GM23248 (cell line): ENCODE measurements around the gene GTF2E1. TPM values are rescaled to one million over a fixed set of nuclear protein-coding genes. Genes with fewer than 3 reads are reported as not detected.
A peak's percentile ranks its signal among the peaks of the same experiment; 100 is the strongest.

Source experiments
- DNase-seq: peaks from one replicate; pipeline ENCODE4 v3.0.0-alpha.2; 2015
- H2AFZ ChIP-seq: fragments of 200-600 bp; sonication (generic); 2 replicates; pipeline ENCODE4 v1.6.1; 2016; ENCODE audit warnings: antibody characterized with exemption
- H3F3A ChIP-seq: fragments of 200-600 bp; sonication (generic); 2 replicates; pipeline ENCODE4 v1.6.1; 2016; ENCODE audit warnings: mild to moderate bottlenecking, antibody characterized with exemption, mixed run types; ENCODE audit not compliant: insufficient read depth
- H3K27ac ChIP-seq: fragments of 200-600 bp; sonication (generic); 2 replicates; pipeline ENCODE4 v1.5.1; 2016; ENCODE audit warnings: mild to moderate bottlenecking
- H3K27me3 ChIP-seq: fragments of 200-600 bp; sonication (generic); replicated peaks from 2 replicates; pipeline ENCODE4 v1.6.1; 2016; ENCODE audit warnings: mild to moderate bottlenecking; ENCODE audit not compliant: insufficient read depth
- H3K36me3 ChIP-seq: fragments of 200-600 bp; sonication (generic); 2 replicates; pipeline ENCODE4 v1.6.1; 2016; ENCODE audit warnings: low read depth, mild to moderate bottlenecking
- H3K4me1 ChIP-seq: fragments of 200-600 bp; sonication (generic); 2 replicates; pipeline ENCODE4 v1.6.1; 2016; ENCODE audit warnings: mild to moderate bottlenecking; ENCODE audit not compliant: insufficient read depth
- H3K4me2 ChIP-seq: fragments of 200-600 bp; sonication (generic); one replicate; pipeline ENCODE4 v1.6.1; 2016; ENCODE audit warnings: mild to moderate bottlenecking; ENCODE audit not compliant: unreplicated experiment
- H3K4me3 ChIP-seq: fragments of 200-600 bp; sonication (generic); 2 replicates; pipeline ENCODE4 v1.5.1; 2016; ENCODE audit warnings: mild to moderate bottlenecking
- H3K79me2 ChIP-seq: fragments of 200-600 bp; sonication (generic); 2 replicates; pipeline ENCODE4 v1.6.1; 2016; ENCODE audit warnings: mild to moderate bottlenecking; ENCODE audit not compliant: insufficient read depth
- H3K9ac ChIP-seq: fragments of 200-600 bp; sonication (generic); 2 replicates; pipeline ENCODE4 v1.6.1; 2016; ENCODE audit warnings: mild to moderate bottlenecking
- H3K9me2 ChIP-seq: fragments of 200-600 bp; sonication (generic); 2 replicates; pipeline ENCODE4 v1.6.1; 2016; ENCODE audit warnings: mixed run types, mild to moderate bottlenecking, moderate library complexity; ENCODE audit not compliant: insufficient read depth
- H3K9me3 ChIP-seq: fragments of 200-600 bp; sonication (generic); one replicate; pipeline ENCODE4 v1.6.1; 2017; ENCODE audit warnings: low read depth
- H4K20me1 ChIP-seq: fragments of 200-600 bp; sonication (generic); 2 replicates; pipeline ENCODE4 v1.6.0; 2016; ENCODE audit not compliant: insufficient read depth
- EZH2 ChIP-seq: fragments of 200-600 bp; sonication (generic); IDR thresholded peaks from 2 replicates; pipeline ENCODE4 v1.6.1; 2018; ENCODE audit warnings: antibody characterized with exemption, mild to moderate bottlenecking; ENCODE audit not compliant: insufficient read depth, poor library complexity, severe bottlenecking
- EZH2phosphoT487 ChIP-seq: fragments of 200-600 bp; sonication (generic); IDR thresholded peaks from 2 replicates; pipeline ENCODE4 v1.6.1; 2018; ENCODE audit warnings: antibody characterized with exemption, moderate library complexity, mild to moderate bottlenecking, low read depth; ENCODE audit not compliant: insufficient read depth
- WGBS, 2 experiments: methylation state at CpG; one replicate each; pipeline ENCODE4 v1.1.6; 2015 to 2017; ENCODE audit warnings: low lambda C conversion rate in 2 of 2, low coverage in 1 of 2; ENCODE audit errors: missing lambda C conversion rate in 2 of 2; 5-methylcytosine and 5-hydroxymethylcytosine counted together
- in situ Hi-C: fragments of 300-500 bp; cut with MboI; formaldehyde crosslinking; loops from 2 replicates; pipeline ENCODE4 v1.15.0; 2020
- polyA plus RNA-seq: library from polyadenylated mRNA; unstranded; fragments of >200 nt; fragmentation: Nextera tagmentation; extraction: Ambion mirVana; gene quantifications from 2 replicates; pipeline ENCODE4 v1.2.1, GENCODE V29; 2016
- total RNA-seq: library from RNA; depleted of rRNA; stranded (reverse); fragments of >200 nt; shearing (Covaris generic); gene quantifications from 2 replicates; pipeline ENCODE4 v1.2.3, GENCODE V29; 2014

GTF2E1 gene
- total and polyA plus RNA-seq, 2 experiments from 2014 or later, result 7.2 to 10.8 TPM

GRCh38 chr3:120770891-120771290, 28.3 kb downstream of the GTF2E1 start:
- H3K4me3 ChIP-seq, result no peak overlapping the region
- H3K4me1 ChIP-seq, result peaks cover 7% of the 10 kb centered on the region; the same call in 1 of the 2 replicates
- H3K9me3 ChIP-seq, result no peaks in the 10 kb centered on the region
- no peak for DNase-seq
- H3K27me3 ChIP-seq, result no peaks in the 10 kb centered on the region
- in situ Hi-C loops, result no loop called here
- no peak overlapping the region for H3K27ac ChIP-seq
- peaks cover 13% of the 10 kb centered on the region; the same call in 1 of the 2 replicates for H3K36me3 ChIP-seq
- TF ChIP-seq EZH2phosphoT487 (no peak), EZH2 (no peak)
- H3K9ac ChIP-seq, result no peak overlapping the region
- H3F3A ChIP-seq, result no peaks in the 10 kb centered on the region
- H3K9me2 ChIP-seq, result no peaks in the 10 kb centered on the region
- no peak overlapping the region for H3K4me2 ChIP-seq
- no peaks in the 10 kb centered on the region; the same call in 1 of the 2 replicates for H4K20me1 ChIP-seq
- WGBS, 2 experiments, result 96 to 100% methylated on average over 4 of the region's 4 CpGs
- peaks cover 64% of the 10 kb centered on the region for H3K79me2 ChIP-seq
- H2AFZ ChIP-seq, result no peak overlapping the region

- H3K79me2 ChIP-seq, result peaks cover 52% of the 10 kb centered on the region
- H3K4me1 ChIP-seq, result peaks cover 7% of the 10 kb centered on the region; the same call in 1 of the 2 replicates
- TF ChIP-seq EZH2, result no peak
- TF ChIP-seq EZH2phosphoT487, result no peak
- H4K20me1 ChIP-seq, result no peaks in the 10 kb centered on the region; the same call in 1 of the 2 replicates
- no peak overlapping the region for H3K9ac ChIP-seq
- in situ Hi-C loops, result no loop called here
- no peak for DNase-seq
- no peaks in the 10 kb centered on the region for H3K9me3 ChIP-seq
- peaks cover 16% of the 10 kb centered on the region; the same call in 1 of the 2 replicates for H3K36me3 ChIP-seq
- H3K9me2 ChIP-seq, result no peaks in the 10 kb centered on the region
- no peak overlapping the region for H3K4me2 ChIP-seq
- 98 to 100% methylated on average over 2 of the region's 2 CpGs for WGBS, 2 experiments
- H3K27me3 ChIP-seq, result no peaks in the 10 kb centered on the region
- H3K4me3 ChIP-seq, result no peak overlapping the region
- no peak overlapping the region for H3K27ac ChIP-seq
- no peaks in the 10 kb centered on the region for H3F3A ChIP-seq
- no peak overlapping the region for H2AFZ ChIP-seq
These were observed 29.5 kb downstream of the GTF2E1 start for GRCh38 chr3:120772081-120772480.

DNA sequence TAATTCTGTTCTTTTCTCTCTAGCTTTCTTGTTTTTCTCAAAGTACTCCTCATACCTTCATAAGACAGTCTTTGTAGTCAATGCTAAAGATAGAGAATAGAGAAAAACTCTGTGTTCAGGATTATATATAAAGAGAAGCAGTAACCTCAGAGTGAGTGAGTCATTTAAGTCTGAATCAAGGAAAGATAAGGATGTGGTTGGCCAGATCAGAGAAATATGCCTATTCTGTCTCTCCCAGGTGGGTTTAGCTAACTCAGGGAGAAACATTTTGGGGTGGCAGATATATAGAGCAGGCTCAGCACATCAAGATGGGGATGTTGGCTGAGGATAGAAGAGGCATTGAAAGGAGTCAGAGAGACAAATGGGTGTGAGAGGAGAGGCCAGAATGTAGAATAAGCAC, 31.4 kb downstream of the GTF2E1 start:
- no peak overlapping the region for H3K27ac ChIP-seq
- H3K4me1 ChIP-seq, result peaks cover 7% of the 10 kb centered on the region; the same call in 1 of the 2 replicates
- H3K9ac ChIP-seq, result no peak overlapping the region
- H3K9me3 ChIP-seq, result no peaks in the 10 kb centered on the region
- no peak overlapping the region for H3K4me2 ChIP-seq
- no peaks in the 10 kb centered on the region for H3F3A ChIP-seq
- no peak overlapping the region for H3K4me3 ChIP-seq
- no peaks in the 10 kb centered on the region for H3K9me2 ChIP-seq
- H3K27me3 ChIP-seq, result no peaks in the 10 kb centered on the region
- in situ Hi-C loops, result no loop called here
- H3K36me3 ChIP-seq, result peaks cover 18% of the 10 kb centered on the region; the same call in 1 of the 2 replicates
- no peak overlapping the region for H2AFZ ChIP-seq
- no peaks in the 10 kb centered on the region; the same call in 1 of the 2 replicates for H4K20me1 ChIP-seq
- H3K79me2 ChIP-seq, result peaks cover 34% of the 10 kb centered on the region
- DNase-seq, result peak; percentile 36
- TF ChIP-seq EZH2 (no peak), EZH2phosphoT487 (no peak)

DNA sequence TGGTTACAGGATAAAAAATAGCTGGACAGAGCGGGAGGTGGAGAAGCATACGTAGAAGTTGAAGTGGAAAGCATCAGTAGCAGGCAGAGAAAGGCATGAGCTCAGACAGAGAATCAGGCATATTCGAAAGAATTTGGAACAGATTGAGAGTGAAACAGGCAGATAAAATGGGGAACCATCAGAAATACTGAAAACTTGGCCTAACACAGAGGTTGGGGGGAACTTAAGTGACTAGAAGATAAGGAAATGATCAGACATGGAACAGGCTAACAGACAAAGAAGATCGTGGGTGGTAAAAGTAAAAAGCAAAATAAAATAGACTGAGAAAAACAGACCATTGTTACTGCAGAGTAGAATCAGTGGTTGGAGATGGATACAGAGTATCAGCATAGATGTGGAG, 32.9 kb downstream of the GTF2E1 start:
- peaks cover 7% of the 10 kb centered on the region; the same call in 1 of the 2 replicates for H3K4me1 ChIP-seq
- H2AFZ ChIP-seq, result no peak overlapping the region
- H3F3A ChIP-seq, result peaks cover 8% of the 10 kb centered on the region
- H3K36me3 ChIP-seq, result peaks cover 14% of the 10 kb centered on the region; the same call in 1 of the 2 replicates
- no peak for TF ChIP-seq EZH2phosphoT487
- H3K27ac ChIP-seq, result no peak overlapping the region
- no peak overlapping the region for H3K4me2 ChIP-seq
- no peak overlapping the region for H3K4me3 ChIP-seq
- no peaks in the 10 kb centered on the region for H3K27me3 ChIP-seq
- H3K9me3 ChIP-seq, result no peaks in the 10 kb centered on the region
- DNase-seq, result no peak
- H3K9me2 ChIP-seq, result no peaks in the 10 kb centered on the region
- in situ Hi-C loops, result loop anchor here (25.0 kb wide), 1 partner anchor 363 kb away; no protein-coding TSS in a partner anchor
- WGBS, 2 experiments, result 97 to 98% methylated on average over 4 of the region's 4 CpGs
- H4K20me1 ChIP-seq, result no peaks in the 10 kb centered on the region; the same call in 1 of the 2 replicates
- H3K79me2 ChIP-seq, result peaks cover 19% of the 10 kb centered on the region; the same call in 1 of the 2 replicates
- no peak overlapping the region for H3K9ac ChIP-seq

GRCh38 chr3:120778776-120779175, 36.2 kb downstream of the GTF2E1 start:
- no peak for TF ChIP-seq EZH2phosphoT487
- no peak for TF ChIP-seq EZH2
- Histone ChIP-seq H3K9me2 (no peaks in the 10 kb centered on the region), H3K9me3 (no peaks in the 10 kb centered on the region), H2AFZ (no peak overlapping the region), H3K4me2 (no peak overlapping the region), H4K20me1 (no peaks in the 10 kb centered on the region), H3F3A (peaks cover 10% of the 10 kb centered on the region), H3K4me3 (no peak overlapping the region), H3K79me2 (no peaks in the 10 kb centered on the region), H3K9ac (no peak overlapping the region), H3K36me3 (peaks cover 5% of the 10 kb centered on the region; the same call in 1 of the 2 replicates), H3K4me1 (peaks cover 5% of the 10 kb centered on the region; the same call in 1 of the 2 replicates), H3K27ac (no peak overlapping the region), H3K27me3 (no peaks in the 10 kb centered on the region)
- WGBS, 2 experiments, result 96 to 97% methylated on average over 3 of the region's 3 CpGs
- no peak for DNase-seq
- in situ Hi-C loops, result loop anchor here (25.0 kb wide), 1 partner anchor 366 kb away; no protein-coding TSS in a partner anchor
